ENCODE data around the gene SEZ6L2. TPM values are rescaled to one million over a fixed set of nuclear protein-coding genes. Genes with fewer than 3 reads are reported as not detected.

Gene SEZ6L2
- total and polyA plus RNA-seq, 2 experiments from 2014 or later, result 18.0 to 71.9 TPM

- TF ChIP-seq ZNF462 (CRISPR knock-in tag; IDR thresholded peaks at IDR 0.05), result no peak
- no peak for TF ChIP-seq NANOG (IDR thresholded peaks at IDR 0.05; ENCODE audit: borderline replicate concordance)
- TF ChIP-seq CREB1 (CRISPR knock-in tag; IDR thresholded peaks at IDR 0.05; ENCODE audit: low read depth), result no peak
Measured at GRCh38 chr16:29912087-29912486, 12.7 kb upstream of the SEZ6L2 start (continued).

GRCh38 chr16:29911676-29912010, 12.3 kb upstream of the SEZ6L2 start:
- Histone ChIP-seq H3K79me2 (replicated peaks; ENCODE audit: insufficient read depth) (no peaks in the 10 kb centered on the region), H3K27me3 (ENCODE audit: insufficient read depth) (no peaks in the 10 kb centered on the region), H3K9me2 (ENCODE audit: insufficient read depth) (no peaks in the 10 kb centered on the region), H3K27ac (ENCODE audit: low read depth) (no peak overlapping the region), H2AFZ (no peak overlapping the region), H4K20me1 (replicated peaks; ENCODE audit: insufficient read depth) (no peaks in the 10 kb centered on the region; the same call in none of the 2 replicates), H3K4me2 (no peak overlapping the region), H3F3A (replicated peaks; ENCODE audit: low read depth) (no peaks in the 10 kb centered on the region), H3K36me3 (ENCODE audit: insufficient read depth) (no peaks in the 10 kb centered on the region), H3K4me3 (no peak overlapping the region), H3K4me1 (ENCODE audit: insufficient read depth) (peaks cover 6% of the 10 kb centered on the region; the same call in 1 of the 2 replicates)
- ATAC-seq (peak; percentile 65), DNase-seq (ENCODE audit: low spot score) (peak; percentile 27)
- Mint-ChIP-seq H3K4me3 (no peak overlapping the region), H3K27ac (peak overlapping the region; percentile 12; the same call in 1 of the 2 replicates), H3K4me1 (peaks cover 9% of the 10 kb centered on the region), H3K9me3 (no peaks in the 10 kb centered on the region), H3K27me3 (ENCODE audit: insufficient read depth, low read depth, poor library complexity) (peaks cover 9% of the 10 kb centered on the region), H3K36me3 (ENCODE audit: low read depth) (peaks cover 3% of the 10 kb centered on the region)
- TF ChIP-seq ZNF331 (CRISPR knock-in tag; IDR thresholded peaks at IDR 0.05; ENCODE audit: low read depth), result no peak

All from GM23338 (cell line).